GM12878 (cell line): ENCODE measurements around the gene ARHGEF18. TPM values are rescaled to one million over a fixed set of nuclear protein-coding genes. Genes with fewer than 3 reads are reported as not detected.

Experiments used
- ASH2L ChIP-seq: fragments of 300-600, 200-600 bp; sonication (generic); IDR thresholded peaks from 2 replicates; pipeline ENCODE4 v1.6.1; 2017; ENCODE audit warnings: low read depth, mild to moderate bottlenecking, borderline replicate concordance
- BRCA1 ChIP-seq: IDR thresholded peaks from 2 replicates; pipeline ENCODE4 v1.6.1; 2011; ENCODE audit warnings: low read depth, low read length, improper control_type of control experiment
- CBX3 ChIP-seq: fragments of 200-600 bp; sonication (generic); IDR thresholded peaks from 2 replicates; pipeline ENCODE4 v1.6.1; 2016; ENCODE audit warnings: low read depth, borderline replicate concordance
- CHD2 ChIP-seq: IDR thresholded peaks from 2 replicates; pipeline ENCODE4 v1.6.1; 2011; ENCODE audit warnings: low read depth, low read length, improper control_type of control experiment, borderline replicate concordance
- CREM ChIP-seq: IDR thresholded peaks from 2 replicates; pipeline ENCODE4 v1.6.1; 2014; ENCODE audit warnings: antibody characterized with exemption, low read depth
- EZH2 ChIP-seq: IDR thresholded peaks from 2 replicates; pipeline ENCODE4 v1.6.1; 2012; ENCODE audit warnings: low read depth, mild to moderate bottlenecking, control low read depth, inconsistent platforms, low read length, borderline replicate concordance; ENCODE audit not compliant: control insufficient read depth
- MYB ChIP-seq: fragments of 150-350 bp; IDR thresholded peaks from 2 replicates; pipeline ENCODE4 v1.6.1; 2014; ENCODE audit warnings: mild to moderate bottlenecking, low read depth, low read length, borderline replicate concordance
- RELA ChIP-seq: fragments of 450-650 bp; IDR thresholded peaks from 2 replicates; pipeline ENCODE4 v1.8.0; 2014; ENCODE audit warnings: borderline replicate concordance; ENCODE audit not compliant: partially characterized antibody
- RUNX3 ChIP-seq: IDR thresholded peaks from 2 replicates; pipeline ENCODE4 v1.6.1; 2012; ENCODE audit warnings: low read length, inconsistent platforms
- SMC3 ChIP-seq: IDR thresholded peaks from 2 replicates; pipeline ENCODE4 v1.6.1; 2011; ENCODE audit warnings: low read length, improper control_type of control experiment, borderline replicate concordance
- STAT3 ChIP-seq: IDR thresholded peaks from 2 replicates; pipeline ENCODE4 v1.6.1; 2011; ENCODE audit warnings: low read depth, low read length, improper control_type of control experiment
- ZNF217 ChIP-seq: fragments of 450-650 bp; IDR thresholded peaks from 2 replicates; pipeline ENCODE4 v1.6.1; 2017; ENCODE audit warnings: antibody characterized with exemption, mild to moderate bottlenecking
- ZZZ3 ChIP-seq: IDR thresholded peaks from 2 replicates; pipeline ENCODE4 v1.6.1; 2011; ENCODE audit warnings: low read depth; ENCODE audit not compliant: control insufficient read depth, insufficient read length
- polyA plus RNA-seq, 11 experiments: library from polyadenylated mRNA; depleted of rRNA in 4 of 11; unstranded in 6 of 11; stranded (reverse) in 5 of 11; fragments of >200 nt; fragmentation: Nextera tagmentation in 4 of 11; fragmentation: Illumina TruSeq in 1 of 11; extraction: Ambion mirVana in 4 of 11; extraction: Trizol in 1 of 11; gene quantifications; 1 replicate in 1 of 11; 2 replicates in 10 of 11; pipeline versions ENCODE4 v1.2.1 to v1.2.3, GENCODE V29; 2011 to 2016; ENCODE audit warnings: inconsistent platforms in 2 of 11, missing spikeins in 2 of 11, low read depth in 1 of 11
- total RNA-seq, 4 experiments: library from RNA; depleted of rRNA in 3 of 4; stranded (reverse); fragments of >200 nt in 3 of 4; fragmentation: Illumina TruSeq in 1 of 4; extraction: Trizol in 1 of 4; gene quantifications; 2 replicates each; pipeline versions ENCODE4 v1.2.1 to v1.2.3, GENCODE V29; 2013 to 2021
- TF ChIP-seq, protein P1 (sequence below): IDR thresholded peaks from 2 replicates; pipeline ENCODE4 v1.6.1; 2012; ENCODE audit warnings: mild to moderate bottlenecking, low read depth, low read length
- TF ChIP-seq, protein P2 (sequence below): fragments of 150-350 bp; IDR thresholded peaks from 2 replicates; pipeline ENCODE4 v1.6.1; 2016; ENCODE audit warnings: low read depth, low read length
- TF ChIP-seq, protein P3 (sequence below): fragments of 150-350 bp; IDR thresholded peaks from 2 replicates; pipeline ENCODE4 v1.6.1; 2014; ENCODE audit warnings: mild to moderate bottlenecking, low read depth, low read length
- TF ChIP-seq, protein P4 (sequence below): fragments of 450-650 bp; formaldehyde crosslinking; IDR thresholded peaks from 2 replicates; pipeline ENCODE4 v1.4.0; 2020; ENCODE audit warnings: mild to moderate bottlenecking, moderate library complexity

ARHGEF18 gene
- total and polyA plus RNA-seq, 10 of the 15 experiments (the other 5 are each of a cell fraction or from before 2014, with no cell fraction given), result 0.31 to 32.3 (median 13.4) TPM

DNA sequence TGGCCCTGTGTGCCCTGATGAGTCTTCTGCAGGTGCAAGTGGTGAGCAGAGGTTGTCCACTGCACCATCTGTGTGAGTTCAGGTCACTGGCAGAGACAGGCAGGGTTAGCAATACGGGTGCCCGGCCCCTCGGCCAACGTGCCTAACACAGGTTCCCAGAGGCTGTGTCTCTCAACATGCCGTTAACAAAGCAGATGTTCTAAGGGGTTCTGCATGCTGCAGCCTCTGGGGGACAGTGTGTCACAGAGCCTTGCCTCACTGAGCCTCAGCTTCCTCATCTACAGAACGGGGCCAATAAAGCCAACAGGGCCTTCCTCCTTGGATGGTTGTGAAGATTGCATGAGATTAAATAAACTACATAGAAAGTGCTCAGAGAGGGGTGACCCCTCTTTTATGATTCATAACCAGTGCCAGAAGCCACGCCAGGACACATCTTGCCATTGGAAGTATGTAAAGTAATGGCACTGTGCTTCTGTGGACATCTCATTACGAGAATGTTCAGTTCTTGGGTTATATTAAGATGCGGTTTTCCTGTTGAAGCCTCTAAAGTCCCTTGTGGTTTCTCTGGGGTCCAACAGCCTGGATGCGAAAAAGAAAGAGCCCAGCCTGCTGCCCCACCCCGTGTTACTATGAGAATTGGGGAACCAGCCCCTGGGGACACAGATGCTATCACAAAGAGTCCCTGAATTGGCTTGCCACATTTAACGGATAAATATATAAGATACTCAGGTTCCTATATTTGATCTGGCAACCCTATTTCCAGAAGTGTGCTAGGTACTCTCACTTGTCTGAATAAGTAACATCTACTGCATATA, 11.2 kb upstream of the ARHGEF18 start (continued):
- TF ChIP-seq, protein P1, sequence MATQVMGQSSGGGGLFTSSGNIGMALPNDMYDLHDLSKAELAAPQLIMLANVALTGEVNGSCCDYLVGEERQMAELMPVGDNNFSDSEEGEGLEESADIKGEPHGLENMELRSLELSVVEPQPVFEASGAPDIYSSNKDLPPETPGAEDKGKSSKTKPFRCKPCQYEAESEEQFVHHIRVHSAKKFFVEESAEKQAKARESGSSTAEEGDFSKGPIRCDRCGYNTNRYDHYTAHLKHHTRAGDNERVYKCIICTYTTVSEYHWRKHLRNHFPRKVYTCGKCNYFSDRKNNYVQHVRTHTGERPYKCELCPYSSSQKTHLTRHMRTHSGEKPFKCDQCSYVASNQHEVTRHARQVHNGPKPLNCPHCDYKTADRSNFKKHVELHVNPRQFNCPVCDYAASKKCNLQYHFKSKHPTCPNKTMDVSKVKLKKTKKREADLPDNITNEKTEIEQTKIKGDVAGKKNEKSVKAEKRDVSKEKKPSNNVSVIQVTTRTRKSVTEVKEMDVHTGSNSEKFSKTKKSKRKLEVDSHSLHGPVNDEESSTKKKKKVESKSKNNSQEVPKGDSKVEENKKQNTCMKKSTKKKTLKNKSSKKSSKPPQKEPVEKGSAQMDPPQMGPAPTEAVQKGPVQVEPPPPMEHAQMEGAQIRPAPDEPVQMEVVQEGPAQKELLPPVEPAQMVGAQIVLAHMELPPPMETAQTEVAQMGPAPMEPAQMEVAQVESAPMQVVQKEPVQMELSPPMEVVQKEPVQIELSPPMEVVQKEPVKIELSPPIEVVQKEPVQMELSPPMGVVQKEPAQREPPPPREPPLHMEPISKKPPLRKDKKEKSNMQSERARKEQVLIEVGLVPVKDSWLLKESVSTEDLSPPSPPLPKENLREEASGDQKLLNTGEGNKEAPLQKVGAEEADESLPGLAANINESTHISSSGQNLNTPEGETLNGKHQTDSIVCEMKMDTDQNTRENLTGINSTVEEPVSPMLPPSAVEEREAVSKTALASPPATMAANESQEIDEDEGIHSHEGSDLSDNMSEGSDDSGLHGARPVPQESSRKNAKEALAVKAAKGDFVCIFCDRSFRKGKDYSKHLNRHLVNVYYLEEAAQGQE, result no peak
- peak; percentile 100 for TF ChIP-seq RUNX3
- peak; percentile 86 for TF ChIP-seq CREM
- TF ChIP-seq, protein P2, sequence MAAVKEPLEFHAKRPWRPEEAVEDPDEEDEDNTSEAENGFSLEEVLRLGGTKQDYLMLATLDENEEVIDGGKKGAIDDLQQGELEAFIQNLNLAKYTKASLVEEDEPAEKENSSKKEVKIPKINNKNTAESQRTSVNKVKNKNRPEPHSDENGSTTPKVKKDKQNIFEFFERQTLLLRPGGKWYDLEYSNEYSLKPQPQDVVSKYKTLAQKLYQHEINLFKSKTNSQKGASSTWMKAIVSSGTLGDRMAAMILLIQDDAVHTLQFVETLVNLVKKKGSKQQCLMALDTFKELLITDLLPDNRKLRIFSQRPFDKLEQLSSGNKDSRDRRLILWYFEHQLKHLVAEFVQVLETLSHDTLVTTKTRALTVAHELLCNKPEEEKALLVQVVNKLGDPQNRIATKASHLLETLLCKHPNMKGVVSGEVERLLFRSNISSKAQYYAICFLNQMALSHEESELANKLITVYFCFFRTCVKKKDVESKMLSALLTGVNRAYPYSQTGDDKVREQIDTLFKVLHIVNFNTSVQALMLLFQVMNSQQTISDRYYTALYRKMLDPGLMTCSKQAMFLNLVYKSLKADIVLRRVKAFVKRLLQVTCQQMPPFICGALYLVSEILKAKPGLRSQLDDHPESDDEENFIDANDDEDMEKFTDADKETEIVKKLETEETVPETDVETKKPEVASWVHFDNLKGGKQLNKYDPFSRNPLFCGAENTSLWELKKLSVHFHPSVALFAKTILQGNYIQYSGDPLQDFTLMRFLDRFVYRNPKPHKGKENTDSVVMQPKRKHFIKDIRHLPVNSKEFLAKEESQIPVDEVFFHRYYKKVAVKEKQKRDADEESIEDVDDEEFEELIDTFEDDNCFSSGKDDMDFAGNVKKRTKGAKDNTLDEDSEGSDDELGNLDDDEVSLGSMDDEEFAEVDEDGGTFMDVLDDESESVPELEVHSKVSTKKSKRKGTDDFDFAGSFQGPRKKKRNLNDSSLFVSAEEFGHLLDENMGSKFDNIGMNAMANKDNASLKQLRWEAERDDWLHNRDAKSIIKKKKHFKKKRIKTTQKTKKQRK, result no peak
- peak; percentile 73 for TF ChIP-seq RELA
- no peak for TF ChIP-seq ZZZ3
- TF ChIP-seq CHD2, result peak; percentile 71; the same call in 1 of the 2 replicates
- 0 out of 2 replicates have a peak, but pooled peaks have one; percentile 97 for TF ChIP-seq ASH2L
- peak; percentile 69; the same call in 1 of the 2 replicates for TF ChIP-seq MYB
- TF ChIP-seq, protein P3, sequence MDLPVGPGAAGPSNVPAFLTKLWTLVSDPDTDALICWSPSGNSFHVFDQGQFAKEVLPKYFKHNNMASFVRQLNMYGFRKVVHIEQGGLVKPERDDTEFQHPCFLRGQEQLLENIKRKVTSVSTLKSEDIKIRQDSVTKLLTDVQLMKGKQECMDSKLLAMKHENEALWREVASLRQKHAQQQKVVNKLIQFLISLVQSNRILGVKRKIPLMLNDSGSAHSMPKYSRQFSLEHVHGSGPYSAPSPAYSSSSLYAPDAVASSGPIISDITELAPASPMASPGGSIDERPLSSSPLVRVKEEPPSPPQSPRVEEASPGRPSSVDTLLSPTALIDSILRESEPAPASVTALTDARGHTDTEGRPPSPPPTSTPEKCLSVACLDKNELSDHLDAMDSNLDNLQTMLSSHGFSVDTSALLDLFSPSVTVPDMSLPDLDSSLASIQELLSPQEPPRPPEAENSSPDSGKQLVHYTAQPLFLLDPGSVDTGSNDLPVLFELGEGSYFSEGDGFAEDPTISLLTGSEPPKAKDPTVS, result no peak
- peak; percentile 94 for TF ChIP-seq STAT3
- no peak for TF ChIP-seq CBX3
- peak; percentile 41; the same call in 1 of the 2 replicates for TF ChIP-seq ZNF217
- TF ChIP-seq, protein P4, sequence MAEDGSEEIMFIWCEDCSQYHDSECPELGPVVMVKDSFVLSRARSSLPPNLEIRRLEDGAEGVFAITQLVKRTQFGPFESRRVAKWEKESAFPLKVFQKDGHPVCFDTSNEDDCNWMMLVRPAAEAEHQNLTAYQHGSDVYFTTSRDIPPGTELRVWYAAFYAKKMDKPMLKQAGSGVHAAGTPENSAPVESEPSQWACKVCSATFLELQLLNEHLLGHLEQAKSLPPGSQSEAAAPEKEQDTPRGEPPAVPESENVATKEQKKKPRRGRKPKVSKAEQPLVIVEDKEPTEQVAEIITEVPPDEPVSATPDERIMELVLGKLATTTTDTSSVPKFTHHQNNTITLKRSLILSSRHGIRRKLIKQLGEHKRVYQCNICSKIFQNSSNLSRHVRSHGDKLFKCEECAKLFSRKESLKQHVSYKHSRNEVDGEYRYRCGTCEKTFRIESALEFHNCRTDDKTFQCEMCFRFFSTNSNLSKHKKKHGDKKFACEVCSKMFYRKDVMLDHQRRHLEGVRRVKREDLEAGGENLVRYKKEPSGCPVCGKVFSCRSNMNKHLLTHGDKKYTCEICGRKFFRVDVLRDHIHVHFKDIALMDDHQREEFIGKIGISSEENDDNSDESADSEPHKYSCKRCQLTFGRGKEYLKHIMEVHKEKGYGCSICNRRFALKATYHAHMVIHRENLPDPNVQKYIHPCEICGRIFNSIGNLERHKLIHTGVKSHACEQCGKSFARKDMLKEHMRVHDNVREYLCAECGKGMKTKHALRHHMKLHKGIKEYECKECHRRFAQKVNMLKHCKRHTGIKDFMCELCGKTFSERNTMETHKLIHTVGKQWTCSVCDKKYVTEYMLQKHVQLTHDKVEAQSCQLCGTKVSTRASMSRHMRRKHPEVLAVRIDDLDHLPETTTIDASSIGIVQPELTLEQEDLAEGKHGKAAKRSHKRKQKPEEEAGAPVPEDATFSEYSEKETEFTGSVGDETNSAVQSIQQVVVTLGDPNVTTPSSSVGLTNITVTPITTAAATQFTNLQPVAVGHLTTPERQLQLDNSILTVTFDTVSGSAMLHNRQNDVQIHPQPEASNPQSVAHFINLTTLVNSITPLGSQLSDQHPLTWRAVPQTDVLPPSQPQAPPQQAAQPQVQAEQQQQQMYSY, result no peak
- no peak for TF ChIP-seq BRCA1
- no peak for TF ChIP-seq EZH2
- peak; percentile 35; the same call in 1 of the 2 replicates for TF ChIP-seq SMC3
